MG63 (cell line): ENCODE measurements around the gene ACOT7. TPM values are rescaled to one million over a fixed set of nuclear protein-coding genes. Genes with fewer than 3 reads are reported as not detected.

ENCODE experiments used
- DNase-seq: peaks from one replicate; pipeline ENCODE4 v3.0.0-alpha.2; 2020
- H3K27me3 ChIP-seq: fragments of 250-450 bp; sonication (Bioruptor Pico); 2 replicates; pipeline ENCODE4 v1.5.1; 2020; ENCODE audit warnings: mild to moderate bottlenecking, moderate library complexity
- H3K36me3 ChIP-seq: fragments of 250-450 bp; sonication (Bioruptor Pico); 2 replicates; pipeline ENCODE4 v1.5.1; 2020; ENCODE audit warnings: mild to moderate bottlenecking, moderate library complexity
- H3K4me3 ChIP-seq: fragments of 250-450 bp; sonication (Bioruptor Pico); 2 replicates; pipeline ENCODE4 v1.5.1; 2020; ENCODE audit warnings: mild to moderate bottlenecking, moderate library complexity
- H3K9me3 ChIP-seq: fragments of 250-450 bp; sonication (Bioruptor Pico); 2 replicates; pipeline ENCODE4 v1.5.1; 2020; ENCODE audit warnings: mild to moderate bottlenecking, moderate library complexity
- total RNA-seq: library from RNA; depleted of rRNA; stranded (reverse); fragments of >200 nt; shearing (Covaris generic); gene quantifications from 2 replicates; pipeline ENCODE4 v1.2.3, GENCODE V29; 2014; ENCODE audit warnings: low replicate concordance

ACOT7 gene
- total RNA-seq, 1 experiment from 2014 or later = 91.4 TPM

GRCh38 chr1:6358757-6359201, 34.8 kb downstream of the ACOT7 start:
- Histone ChIP-seq H3K4me3 (no peak overlapping the region), H3K27me3 (no peaks in the 10 kb centered on the region), H3K36me3 (no peaks in the 10 kb centered on the region), H3K9me3 (0 out of 2 replicates have a peak, but pooled peaks cover 2% of the 10 kb centered on the region)
- DNase-seq = no peak

GRCh38 chr1:6358144-6358624, 35.4 kb downstream of the ACOT7 start:
- DNase-seq = no peak
- Histone ChIP-seq H3K9me3 (no peaks in the 10 kb centered on the region), H3K27me3 (no peaks in the 10 kb centered on the region), H3K36me3 (no peaks in the 10 kb centered on the region), H3K4me3 (no peak overlapping the region)

GRCh38 chr1:6357243-6357936, 36.2 kb downstream of the ACOT7 start:
- no peak overlapping the region for H3K4me3 ChIP-seq
- no peaks in the 10 kb centered on the region for H3K9me3 ChIP-seq
- no peak for DNase-seq

GRCh38 chr1:6355621-6356020, 37.9 kb downstream of the ACOT7 start:
- H3K4me3 ChIP-seq = no peak overlapping the region
- no peaks in the 10 kb centered on the region for H3K36me3 ChIP-seq
- no peaks in the 10 kb centered on the region for H3K27me3 ChIP-seq
- DNase-seq = no peak
- no peaks in the 10 kb centered on the region for H3K9me3 ChIP-seq

More at GRCh38 chr1:6357243-6357936, 36.2 kb downstream of the ACOT7 start:
- Histone ChIP-seq H3K36me3 (no peaks in the 10 kb centered on the region), H3K27me3 (no peaks in the 10 kb centered on the region)

- H3K9me3 ChIP-seq = no peaks in the 10 kb centered on the region
- DNase-seq = no peak
- H3K27me3 ChIP-seq = no peaks in the 10 kb centered on the region
- no peak overlapping the region for H3K4me3 ChIP-seq
- H3K36me3 ChIP-seq = no peaks in the 10 kb centered on the region
These were observed 38.8 kb downstream of the ACOT7 start for GRCh38 chr1:6354659-6355317.

GRCh38 chr1:6353955-6354658, 39.5 kb downstream of the ACOT7 start:
- peak; percentile 62 for DNase-seq
- no peak overlapping the region for H3K4me3 ChIP-seq
- H3K27me3 ChIP-seq = no peaks in the 10 kb centered on the region
- no peaks in the 10 kb centered on the region for H3K9me3 ChIP-seq
- H3K36me3 ChIP-seq = no peaks in the 10 kb centered on the region

GRCh38 chr1:6353619-6353954, 40.0 kb downstream of the ACOT7 start:
- Histone ChIP-seq H3K27me3 (no peaks in the 10 kb centered on the region), H3K4me3 (no peak overlapping the region), H3K36me3 (no peaks in the 10 kb centered on the region), H3K9me3 (no peaks in the 10 kb centered on the region)
- peak; percentile 17 for DNase-seq

- peaks cover 5% of the 10 kb centered on the region for H3K36me3 ChIP-seq
- no peaks in the 10 kb centered on the region for H3K27me3 ChIP-seq
- H3K9me3 ChIP-seq = no peaks in the 10 kb centered on the region
- DNase-seq = peak; percentile 32
- no peak overlapping the region for H3K4me3 ChIP-seq
These were observed 41.4 kb downstream of the ACOT7 start for GRCh38 chr1:6352138-6352563.

GRCh38 chr1:6351480-6352137, 42.0 kb downstream of the ACOT7 start:
- Histone ChIP-seq H3K4me3 (no peak overlapping the region), H3K9me3 (no peaks in the 10 kb centered on the region), H3K36me3 (peaks cover 5% of the 10 kb centered on the region), H3K27me3 (no peaks in the 10 kb centered on the region)
- no peak for DNase-seq

- DNase-seq = peak; percentile 43
These were observed 43.0 kb downstream of the ACOT7 start for GRCh38 chr1:6350416-6351088.

GRCh38 chr1:6349254-6349943, 44.2 kb downstream of the ACOT7 start:
- Histone ChIP-seq H3K27me3 (no peaks in the 10 kb centered on the region), H3K9me3 (no peaks in the 10 kb centered on the region), H3K4me3 (no peak overlapping the region), H3K36me3 (peaks cover 5% of the 10 kb centered on the region)
- no peak for DNase-seq

More at GRCh38 chr1:6350416-6351088, 43.0 kb downstream of the ACOT7 start:
- Histone ChIP-seq H3K4me3 (no peak overlapping the region), H3K36me3 (peaks cover 5% of the 10 kb centered on the region), H3K9me3 (no peaks in the 10 kb centered on the region), H3K27me3 (no peaks in the 10 kb centered on the region)

- Histone ChIP-seq H3K4me3 (no peak overlapping the region), H3K9me3 (no peaks in the 10 kb centered on the region), H3K36me3 (peaks cover 5% of the 10 kb centered on the region), H3K27me3 (no peaks in the 10 kb centered on the region)
- peak; percentile 31 for DNase-seq
These were observed 44.9 kb downstream of the ACOT7 start for GRCh38 chr1:6348511-6349191.

GRCh38 chr1:6347641-6348487, 45.7 kb downstream of the ACOT7 start:
- H3K4me3 ChIP-seq = no peak overlapping the region
- H3K9me3 ChIP-seq = no peaks in the 10 kb centered on the region
- peaks cover 5% of the 10 kb centered on the region for H3K36me3 ChIP-seq
- no peaks in the 10 kb centered on the region for H3K27me3 ChIP-seq
- DNase-seq = no peak

GRCh38 chr1:6345460-6345859, 48.1 kb downstream of the ACOT7 start:
- H3K27me3 ChIP-seq = no peaks in the 10 kb centered on the region
- DNase-seq = no peak
- H3K36me3 ChIP-seq = peaks cover 5% of the 10 kb centered on the region
- no peaks in the 10 kb centered on the region for H3K9me3 ChIP-seq
- H3K4me3 ChIP-seq = no peak overlapping the region

- Histone ChIP-seq H3K9me3 (no peaks in the 10 kb centered on the region), H3K4me3 (no peak overlapping the region), H3K36me3 (peaks cover 5% of the 10 kb centered on the region), H3K27me3 (no peaks in the 10 kb centered on the region)
- DNase-seq = no peak
These were observed 48.6 kb downstream of the ACOT7 start for GRCh38 chr1:6345009-6345408.
